Measurements from ENCODE around the gene FEM1B. TPM values are rescaled to one million over a fixed set of nuclear protein-coding genes. Genes with fewer than 3 reads are reported as not detected.

FEM1B gene
- total RNA-seq, 4 donors from 2014 or later: 35.2 to 64.6 (median 53.0) TPM

DNA sequence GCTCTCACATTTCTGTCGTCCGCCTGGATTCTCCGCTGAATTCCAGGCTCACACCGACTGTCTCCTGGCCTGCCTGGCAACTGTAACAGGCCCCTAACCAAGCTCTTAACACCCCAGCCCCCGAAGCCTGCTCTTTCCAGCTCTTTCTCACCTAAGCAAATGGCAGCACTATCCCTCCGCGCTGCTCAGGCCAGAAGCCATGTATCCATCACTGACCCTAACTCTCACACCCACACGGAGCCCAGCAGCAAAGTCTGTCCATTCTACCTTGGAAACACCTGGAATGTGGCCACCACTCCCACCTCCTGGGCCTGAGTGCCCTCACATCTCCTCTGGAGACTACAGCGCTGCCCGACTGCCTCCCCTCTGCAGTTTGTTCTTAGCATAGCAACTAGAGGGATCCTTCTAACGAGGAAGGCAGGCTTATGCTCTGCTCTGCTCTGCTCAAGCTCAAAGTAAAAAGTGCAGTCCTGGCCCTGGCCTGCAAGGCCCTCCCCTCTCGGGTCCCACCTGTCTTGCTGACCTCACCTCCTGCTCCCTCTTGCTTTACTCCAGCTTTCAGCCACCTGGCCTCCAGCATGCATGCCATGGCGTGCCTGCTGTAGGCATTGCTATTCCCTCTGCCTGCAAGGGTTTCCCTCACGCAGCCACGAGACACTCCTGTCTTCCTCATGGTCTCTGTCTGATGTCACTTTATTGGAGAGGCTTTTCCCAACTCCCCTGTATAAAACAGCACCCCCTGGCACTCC is 27.2 kb downstream of the FEM1B start:
- TF ChIP-seq, protein P1, sequence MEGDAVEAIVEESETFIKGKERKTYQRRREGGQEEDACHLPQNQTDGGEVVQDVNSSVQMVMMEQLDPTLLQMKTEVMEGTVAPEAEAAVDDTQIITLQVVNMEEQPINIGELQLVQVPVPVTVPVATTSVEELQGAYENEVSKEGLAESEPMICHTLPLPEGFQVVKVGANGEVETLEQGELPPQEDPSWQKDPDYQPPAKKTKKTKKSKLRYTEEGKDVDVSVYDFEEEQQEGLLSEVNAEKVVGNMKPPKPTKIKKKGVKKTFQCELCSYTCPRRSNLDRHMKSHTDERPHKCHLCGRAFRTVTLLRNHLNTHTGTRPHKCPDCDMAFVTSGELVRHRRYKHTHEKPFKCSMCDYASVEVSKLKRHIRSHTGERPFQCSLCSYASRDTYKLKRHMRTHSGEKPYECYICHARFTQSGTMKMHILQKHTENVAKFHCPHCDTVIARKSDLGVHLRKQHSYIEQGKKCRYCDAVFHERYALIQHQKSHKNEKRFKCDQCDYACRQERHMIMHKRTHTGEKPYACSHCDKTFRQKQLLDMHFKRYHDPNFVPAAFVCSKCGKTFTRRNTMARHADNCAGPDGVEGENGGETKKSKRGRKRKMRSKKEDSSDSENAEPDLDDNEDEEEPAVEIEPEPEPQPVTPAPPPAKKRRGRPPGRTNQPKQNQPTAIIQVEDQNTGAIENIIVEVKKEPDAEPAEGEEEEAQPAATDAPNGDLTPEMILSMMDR (IDR thresholded peaks at IDR 0.05; ENCODE audit: low read depth): no peak

DNA sequence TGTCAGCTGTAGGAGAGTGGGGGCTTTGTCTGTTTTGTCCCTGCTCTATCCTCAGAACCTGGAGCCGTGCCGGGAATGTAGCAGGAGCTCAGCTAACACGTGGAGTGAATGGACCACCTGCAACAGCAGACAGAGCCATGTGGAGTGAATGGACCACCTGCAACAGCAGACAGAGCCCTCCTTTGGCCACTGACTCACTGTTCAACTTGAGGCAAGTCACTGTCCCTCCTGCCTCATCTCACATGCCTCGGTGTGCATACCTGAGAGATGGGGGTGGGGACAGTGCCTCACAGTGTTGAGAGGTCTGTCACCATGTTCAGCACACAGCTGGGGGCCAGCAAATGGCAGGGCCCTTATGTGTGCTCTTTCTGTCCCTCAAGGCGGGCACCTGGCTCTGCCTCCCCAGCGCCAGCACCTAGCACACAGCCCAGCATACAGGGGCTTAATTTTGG is 27.9 kb downstream of the FEM1B start:
- TF ChIP-seq, protein P1 (IDR thresholded peaks at IDR 0.05; ENCODE audit: low read depth): no peak

GRCh38 chr15:68307131-68307928 is 29.8 kb downstream of the FEM1B start:
- TF ChIP-seq, protein P1 (IDR thresholded peaks at IDR 0.05; ENCODE audit: low read depth): no peak

DNA sequence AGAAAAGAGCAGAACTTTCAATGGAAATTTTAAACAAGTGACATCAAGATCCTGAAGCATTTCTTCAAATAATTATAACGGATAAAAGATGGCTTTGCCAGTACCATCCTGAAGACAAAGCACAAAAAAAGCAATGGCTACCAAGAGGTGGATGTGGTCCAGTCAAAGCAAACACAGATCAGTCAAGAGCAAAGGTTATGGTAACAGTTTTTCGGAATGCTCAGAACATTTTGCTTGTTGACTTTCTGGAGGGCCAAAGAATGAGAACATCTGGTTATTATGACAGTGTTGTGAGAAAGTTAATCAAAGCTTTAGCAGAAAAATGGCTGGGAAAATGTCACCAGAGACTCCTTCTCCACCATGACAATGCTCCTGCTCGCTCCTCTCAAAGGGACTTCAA is 31.5 kb downstream of the FEM1B start:
- TF ChIP-seq, protein P1 (IDR thresholded peaks at IDR 0.05; ENCODE audit: low read depth): no peak

DNA sequence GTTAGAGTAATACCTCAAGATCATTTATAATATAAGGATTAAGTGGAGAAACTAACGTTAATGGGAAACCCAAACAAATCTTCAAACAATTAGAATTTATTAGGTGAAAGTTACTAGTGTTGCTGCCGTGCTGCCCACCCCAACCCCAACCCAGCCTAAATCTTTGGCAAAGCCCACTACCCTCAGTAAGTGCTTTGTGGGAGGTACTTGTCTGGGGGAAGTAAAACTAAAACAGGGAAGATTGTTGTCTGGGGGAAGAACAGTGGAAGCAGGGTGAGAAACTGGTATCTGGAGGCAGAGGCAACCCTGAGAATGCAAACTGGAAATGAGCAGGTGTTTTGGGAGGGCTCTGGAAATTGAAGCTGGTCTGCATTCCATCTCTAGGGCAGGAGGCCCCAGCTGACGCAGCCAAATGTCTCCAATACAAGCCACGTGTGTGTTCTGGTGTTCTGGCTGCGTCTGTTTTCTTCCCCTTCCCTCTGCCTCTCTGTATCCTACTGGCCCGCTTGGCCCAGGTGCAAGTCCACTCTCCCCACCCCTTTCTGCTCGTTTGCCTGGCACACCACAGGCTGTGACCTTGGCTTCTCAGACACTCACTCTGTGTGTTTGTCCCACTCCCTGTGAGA is 32.7 kb downstream of the FEM1B start:
- TF ChIP-seq, protein P1 (IDR thresholded peaks at IDR 0.05; ENCODE audit: low read depth): no peak

- TF ChIP-seq, protein P1 (IDR thresholded peaks at IDR 0.05; ENCODE audit: low read depth): no peak
These were observed 33.4 kb downstream of the FEM1B start for GRCh38 chr15:68310804-68311463.

All from subcutaneous adipose tissue (tissue), 4 donors.